Osteocyte (in vitro differentiated cells): Measurements from ENCODE around the gene RPS5. TPM values are rescaled to one million over a fixed set of nuclear protein-coding genes. Genes with fewer than 3 reads are reported as not detected.
A peak's percentile ranks its signal among the peaks of the same experiment; 100 is the strongest.
"Not testable (repeated sequence)": the region's sequence is repeated elsewhere in the genome, so short reads cannot be mapped to it uniquely, and the experiment has no call there.

Source experiments
- DNase-seq: peaks from one replicate; pipeline ENCODE4 v3.0.0; 2021; ENCODE audit warnings: mixed read lengths; ENCODE audit not compliant: unreplicated experiment; ENCODE audit errors: extremely low spot score
- H3K27ac Mint-ChIP-seq: one replicate; pipeline ENCODE4 v1.8.0; 2021; ENCODE audit warnings: mild to moderate bottlenecking, mixed read lengths; ENCODE audit not compliant: unreplicated experiment
- H3K27me3 Mint-ChIP-seq: one replicate; pipeline ENCODE4 v1.8.0; 2021; ENCODE audit warnings: mixed read lengths; ENCODE audit not compliant: unreplicated experiment
- H3K36me3 Mint-ChIP-seq: one replicate; pipeline ENCODE4 v1.8.0; 2021; ENCODE audit warnings: mixed read lengths; ENCODE audit not compliant: unreplicated experiment
- H3K4me1 Mint-ChIP-seq: one replicate; pipeline ENCODE4 v1.8.0; 2021; ENCODE audit warnings: mixed read lengths; ENCODE audit not compliant: unreplicated experiment
- H3K4me3 Mint-ChIP-seq: one replicate; pipeline ENCODE4 v1.8.0; 2021; ENCODE audit warnings: mild to moderate bottlenecking, moderate library complexity, mixed read lengths; ENCODE audit not compliant: unreplicated experiment
- H3K9me3 Mint-ChIP-seq: one replicate; pipeline ENCODE4 v1.8.0; 2021; ENCODE audit warnings: mixed read lengths; ENCODE audit not compliant: unreplicated experiment
- CTCF ChIP-seq: fragments of 200-600 bp; sonication (generic); IDR thresholded peaks from 2 replicates; pipeline ENCODE4 v1.5.0; 2021; ENCODE audit warnings: antibody characterized with exemption, mild to moderate bottlenecking, moderate library complexity
- total RNA-seq: library from RNA; stranded (reverse); gene quantifications from 2 replicates; pipeline ENCODE4 v1.2.1, GENCODE V29; 2021

Gene RPS5
- total RNA-seq, 1 donor from 2014 or later: 942 TPM

- H3K27ac Mint-ChIP-seq: peak overlapping the region; percentile 94
- H3K36me3 Mint-ChIP-seq: no peaks in the 10 kb centered on the region
- H3K4me1 Mint-ChIP-seq: peaks cover 17% of the 10 kb centered on the region
- DNase-seq: no peak
- TF ChIP-seq CTCF: no peak
- H3K27me3 Mint-ChIP-seq: no peaks in the 10 kb centered on the region
- peak overlapping the region; percentile 85 for H3K4me3 Mint-ChIP-seq
- no peaks in the 10 kb centered on the region for H3K9me3 Mint-ChIP-seq
Observed at GRCh38 chr19:58401840-58402421, 14.9 kb downstream of the RPS5 start.

GRCh38 chr19:58403920-58404478 lies 16.9 kb downstream of the RPS5 start:
- DNase-seq, H3K36me3 Mint-ChIP-seq, H3K9me3 Mint-ChIP-seq, H3K4me3 Mint-ChIP-seq, H3K27me3 Mint-ChIP-seq: not testable (repeated sequence)
- H3K4me1 Mint-ChIP-seq: peaks cover 29% of the 10 kb centered on the region
- peak overlapping the region; percentile 18 for H3K27ac Mint-ChIP-seq

- Mint-ChIP-seq H3K4me3 (peak overlapping the region; percentile 87), H3K36me3 (no peaks in the 10 kb centered on the region), H3K4me1 (peaks cover 27% of the 10 kb centered on the region), H3K27ac (peak overlapping the region; percentile 91), H3K27me3 (no peaks in the 10 kb centered on the region), H3K9me3 (no peaks in the 10 kb centered on the region)
- peak; percentile 36 for TF ChIP-seq CTCF
- no peak for DNase-seq
Observed at GRCh38 chr19:58406818-58407657, 20.0 kb downstream of the RPS5 start.

- Mint-ChIP-seq H3K27ac (peak overlapping the region; percentile 91), H3K36me3 (no peaks in the 10 kb centered on the region), H3K4me1 (peaks cover 27% of the 10 kb centered on the region), H3K4me3 (peak overlapping the region; percentile 87), H3K9me3 (no peaks in the 10 kb centered on the region), H3K27me3 (no peaks in the 10 kb centered on the region)
- DNase-seq: no peak
- no peak for TF ChIP-seq CTCF
Observed at GRCh38 chr19:58407658-58408151, 20.6 kb downstream of the RPS5 start.

DNA sequence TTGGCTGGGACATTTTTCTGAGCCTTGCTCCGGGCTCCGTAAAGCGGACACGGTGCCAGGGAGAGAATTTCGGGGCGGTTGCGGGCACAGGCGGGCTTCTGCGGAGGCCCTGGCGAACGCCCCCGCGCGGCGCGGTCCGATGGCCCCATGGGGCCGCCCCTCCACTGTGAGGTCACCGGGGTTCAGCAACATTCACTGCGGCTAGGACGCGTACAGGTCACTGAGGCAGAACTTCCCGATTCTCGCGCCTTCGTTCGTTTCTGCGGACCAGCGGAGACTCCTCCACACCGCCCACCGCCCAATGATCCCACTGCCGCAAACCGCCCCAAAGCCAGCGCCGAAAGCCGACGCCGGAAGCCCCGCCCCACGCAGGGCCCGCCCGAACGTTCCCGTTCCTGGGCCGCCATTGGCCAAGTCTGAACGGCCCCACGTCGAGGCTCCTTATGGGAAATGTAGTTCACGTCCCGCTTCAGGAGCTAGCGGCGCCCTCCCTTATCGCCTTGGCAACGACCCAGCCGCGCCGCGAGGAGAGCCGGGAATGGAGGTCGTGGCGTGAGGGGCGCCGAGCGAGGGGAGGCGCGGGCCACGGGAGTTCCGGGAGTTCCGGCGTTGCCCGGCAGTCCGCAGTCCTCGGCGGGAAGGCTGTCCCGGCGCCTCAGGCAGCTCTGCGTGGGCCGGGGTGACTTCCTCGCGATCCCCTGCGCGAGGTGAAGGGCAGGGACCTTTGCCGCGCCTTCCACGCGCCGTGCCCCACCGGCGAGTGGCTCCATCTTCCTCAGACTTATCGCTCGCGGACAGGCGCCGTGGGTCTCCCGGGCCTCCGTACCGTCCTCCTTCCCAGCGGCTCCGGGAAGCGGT lies 21.3 kb downstream of the RPS5 start, which contains the start of gene ZNF584:
Gene ZNF584, plus strand, starts transcription at position 498 of the 858 bp plus-strand sequence. CDS start 499 bp downstream, outside the sequence.
- Mint-ChIP-seq H3K36me3 (peaks cover 2% of the 10 kb centered on the region), H3K27ac (peak within 1 kb of the TSS; percentile 91), H3K4me1 (peaks cover 29% of the 10 kb centered on the region), H3K4me3 (peak within 1 kb of the TSS; percentile 87), H3K9me3 (no peaks in the 10 kb centered on the region), H3K27me3 (no peaks in the 10 kb centered on the region)
- TF ChIP-seq CTCF: no peak
- peak; percentile 97 for DNase-seq
